Ammon's horn (tissue), 1 donor: ENCODE data around the gene KDM1A.

ENCODE experiments used
- DNase-seq: peaks from one replicate; pipeline ENCODE4 v3.0.0-alpha.2; 2016; ENCODE audit warnings: low spot score

KDM1A gene

DNA sequence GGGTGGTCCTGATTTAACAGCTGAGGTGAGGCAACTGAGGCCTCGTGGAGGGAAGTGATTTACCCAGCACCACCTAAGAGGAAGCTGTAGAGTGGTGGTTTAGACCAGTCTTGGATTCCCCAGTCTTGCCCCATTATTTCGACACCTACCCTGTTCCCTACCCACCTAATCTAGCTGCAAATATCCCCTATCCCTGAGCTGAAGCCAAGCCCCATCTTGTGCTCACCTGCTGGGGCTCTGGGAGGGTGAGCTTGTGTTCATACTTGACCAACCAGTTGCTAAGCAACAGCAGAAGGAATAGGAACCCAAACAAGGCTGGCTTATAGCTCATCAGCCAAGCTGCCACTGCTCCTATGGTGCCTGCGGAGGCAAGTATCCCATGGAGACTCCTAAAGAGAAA is 5.6 kb upstream of the KDM1A start:
- peak; percentile 16 for DNase-seq

- DNase-seq, result peak; percentile 14
Measured at GRCh38 chr1:23018661-23019093, 591 bp upstream of the KDM1A start.

DNA sequence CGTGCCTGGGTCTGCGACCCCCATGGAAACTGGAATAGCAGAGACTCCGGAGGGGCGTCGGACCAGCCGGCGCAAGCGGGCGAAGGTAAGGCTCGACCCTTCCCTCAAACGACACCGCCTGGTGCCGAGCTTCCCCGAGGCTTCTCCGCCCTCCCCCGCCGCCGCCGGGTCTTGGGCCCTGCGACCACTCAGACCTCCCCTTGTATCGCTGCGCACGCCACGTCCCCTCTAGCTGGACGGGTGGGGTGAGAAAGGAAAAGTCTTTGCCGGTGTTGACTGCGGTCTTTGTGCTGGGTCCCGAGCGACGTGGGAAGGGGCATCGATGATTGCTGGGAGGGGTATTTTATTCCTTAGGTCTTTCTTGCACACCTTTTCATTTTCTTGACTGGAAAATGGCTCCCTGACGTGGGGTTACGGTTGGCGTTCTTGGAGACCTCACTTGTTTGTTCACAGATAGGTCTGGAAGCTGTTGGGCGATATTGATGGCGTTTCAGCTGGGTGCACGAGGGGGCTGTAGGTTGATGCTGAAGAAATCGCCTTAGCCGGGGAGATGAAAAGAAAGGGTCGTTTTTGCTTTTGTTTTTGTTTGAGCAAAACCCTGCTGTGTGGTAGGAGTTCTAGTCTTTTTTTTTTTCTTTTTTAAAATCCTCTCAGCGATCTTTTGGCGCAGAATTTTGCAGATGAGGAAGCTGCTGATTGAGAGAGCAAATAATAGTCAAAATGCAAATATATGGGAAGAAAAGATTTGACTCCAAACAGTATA is 776 bp downstream of the KDM1A start:
- peak; percentile 24 for DNase-seq

GRCh38 chr1:23020706-23021405 is 1.6 kb downstream of the KDM1A start:
- no peak for DNase-seq

GRCh38 chr1:23021834-23022233 is 2.6 kb downstream of the KDM1A start:
- DNase-seq, result no peak

- DNase-seq, result no peak
Measured at GRCh38 chr1:23023174-23023845, 4.0 kb downstream of the KDM1A start.

GRCh38 chr1:23026568-23026967 is 7.3 kb downstream of the KDM1A start:
- no peak for DNase-seq

GRCh38 chr1:23027352-23027907 is 8.2 kb downstream of the KDM1A start:
- no peak for DNase-seq

- no peak for DNase-seq
Measured at GRCh38 chr1:23029337-23029736, 10.1 kb downstream of the KDM1A start.

- DNase-seq, result no peak
Measured at GRCh38 chr1:23035823-23036452, 16.7 kb downstream of the KDM1A start.

DNA sequence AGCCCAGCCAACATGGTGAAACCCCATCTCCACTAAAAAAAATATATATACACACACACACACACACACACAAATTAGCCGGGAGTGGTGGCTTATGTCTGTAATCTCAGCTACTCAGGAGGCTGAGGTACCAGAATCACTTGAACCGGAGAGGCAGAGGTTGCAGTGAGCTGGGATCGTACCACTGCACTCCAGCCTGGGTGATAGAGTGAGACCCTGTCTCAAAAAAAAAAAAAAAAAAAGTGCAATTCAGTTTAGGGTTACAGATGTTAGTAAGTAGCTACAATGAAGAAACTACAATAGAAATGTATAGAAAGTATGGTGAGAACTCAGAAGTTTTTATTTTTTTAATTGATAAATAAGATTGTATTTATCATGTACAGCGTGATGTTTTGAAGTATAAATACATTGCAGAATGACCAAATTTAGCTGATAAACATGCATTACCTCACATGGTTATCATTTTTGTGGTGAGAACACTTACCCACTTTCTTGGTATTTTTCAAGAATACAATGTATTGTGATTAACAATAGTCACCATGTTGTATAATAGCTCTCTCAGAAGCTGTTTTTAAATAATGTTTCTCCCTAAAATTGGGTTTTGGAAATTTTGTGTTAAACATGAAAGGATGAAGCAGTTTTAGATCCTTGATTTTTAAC is 17.9 kb downstream of the KDM1A start:
- DNase-seq, result no peak

GRCh38 chr1:23039308-23039826 is 20.1 kb downstream of the KDM1A start:
- DNase-seq, result no peak

- DNase-seq, result no peak
Measured at GRCh38 chr1:23040509-23040908, 21.2 kb downstream of the KDM1A start.

DNA sequence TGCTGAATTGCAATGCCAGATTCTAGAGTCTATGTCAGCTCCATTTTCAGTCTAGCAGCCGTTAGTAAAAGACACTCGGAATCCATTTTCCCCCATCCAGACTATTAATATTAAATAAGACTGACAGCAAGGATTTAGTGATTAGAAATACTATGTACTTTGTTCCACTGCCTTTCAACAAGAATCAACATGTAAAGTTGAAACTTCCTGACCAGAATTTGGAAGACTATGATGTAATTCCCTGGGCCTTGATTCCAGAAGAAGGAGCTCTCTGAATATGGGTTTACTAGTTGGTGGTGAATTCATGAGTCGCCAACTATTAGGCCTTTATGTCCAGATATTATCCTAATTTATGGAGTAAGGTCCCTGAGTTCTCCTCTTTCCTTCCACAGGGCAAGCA is 24.8 kb downstream of the KDM1A start:
- no peak for DNase-seq

DNA sequence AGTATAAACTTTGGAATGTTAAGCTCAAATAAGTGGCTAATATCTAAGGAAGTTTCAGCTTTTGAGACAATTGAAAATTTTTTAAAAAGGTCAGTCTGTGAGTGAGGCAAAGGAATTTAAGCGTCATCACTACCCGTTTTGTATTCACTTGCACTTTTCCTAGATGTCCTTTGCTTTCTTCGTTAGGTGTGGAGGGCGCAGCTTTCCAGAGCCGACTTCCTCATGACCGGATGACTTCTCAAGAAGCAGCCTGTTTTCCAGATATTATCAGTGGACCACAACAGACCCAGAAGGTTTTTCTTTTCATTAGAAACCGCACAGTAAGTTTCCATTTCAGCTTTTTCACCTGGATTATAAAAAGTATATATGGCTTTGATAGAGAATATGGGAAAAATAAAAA is 30.9 kb downstream of the KDM1A start:
- no peak for DNase-seq

DNA sequence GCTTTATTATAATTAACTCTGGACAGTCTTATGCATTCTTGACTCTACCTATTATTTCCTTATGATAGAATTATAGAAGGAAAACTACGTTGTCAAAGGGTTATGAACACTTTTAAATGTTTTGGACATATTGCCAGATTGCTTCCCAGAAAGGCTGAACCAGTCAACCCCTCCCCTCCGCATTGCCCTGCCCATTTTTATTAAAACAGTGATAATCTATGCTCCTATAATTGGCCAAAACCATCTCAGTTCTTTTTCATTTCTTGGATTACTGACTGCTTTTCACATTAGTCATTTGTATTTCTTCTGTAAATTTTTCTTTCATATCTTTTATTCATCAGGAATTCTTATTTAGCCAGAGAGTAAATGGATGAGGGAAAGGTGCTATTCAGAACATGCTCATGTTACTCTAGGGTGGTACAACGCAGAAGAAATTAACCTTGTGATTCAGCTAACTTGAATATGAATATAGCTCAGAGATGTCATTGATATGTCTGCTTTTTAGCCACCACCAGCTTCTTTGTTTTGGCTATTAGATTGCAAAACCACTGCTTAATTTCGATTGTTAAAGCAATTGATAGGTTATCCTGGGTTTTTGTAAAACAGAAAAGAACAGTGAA is 32.1 kb downstream of the KDM1A start:
- no peak for DNase-seq

DNA sequence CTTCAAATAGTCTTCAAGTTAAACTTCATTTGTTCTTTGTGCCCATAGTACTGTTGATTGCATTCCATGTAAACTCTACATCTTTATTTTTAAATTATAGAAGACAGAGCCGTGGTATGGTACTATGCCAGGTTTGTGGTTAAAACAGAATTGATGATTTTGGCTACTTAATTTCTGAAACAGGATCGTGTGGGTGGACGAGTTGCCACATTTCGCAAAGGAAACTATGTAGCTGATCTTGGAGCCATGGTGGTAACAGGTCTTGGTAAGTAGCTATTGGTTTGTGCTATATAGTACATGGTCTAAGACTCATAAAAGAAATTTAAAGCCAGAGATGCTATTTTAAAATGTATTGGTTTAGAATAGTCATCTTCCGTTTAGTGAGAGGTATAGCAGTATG is 38.0 kb downstream of the KDM1A start:
- no peak for DNase-seq

DNA sequence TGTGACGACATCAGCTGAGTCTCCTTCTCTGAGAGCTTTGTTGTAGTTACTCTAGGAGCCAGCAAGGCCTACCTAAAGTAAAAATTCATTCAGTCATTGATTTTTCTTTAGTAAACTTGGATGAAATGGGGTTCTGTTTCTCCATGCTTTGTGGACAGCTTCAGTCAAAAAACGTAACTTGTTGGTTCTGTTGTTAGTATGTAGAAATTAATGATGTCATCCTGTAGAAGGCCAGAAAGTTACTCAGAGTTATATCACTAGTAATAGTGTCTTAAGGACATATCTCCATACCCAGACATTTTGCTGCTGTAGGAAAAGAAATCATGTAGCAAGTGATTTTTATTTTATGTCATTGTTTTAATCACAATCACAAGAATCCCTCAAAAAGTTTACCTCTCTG is 43.0 kb downstream of the KDM1A start:
- DNase-seq, result no peak

DNA sequence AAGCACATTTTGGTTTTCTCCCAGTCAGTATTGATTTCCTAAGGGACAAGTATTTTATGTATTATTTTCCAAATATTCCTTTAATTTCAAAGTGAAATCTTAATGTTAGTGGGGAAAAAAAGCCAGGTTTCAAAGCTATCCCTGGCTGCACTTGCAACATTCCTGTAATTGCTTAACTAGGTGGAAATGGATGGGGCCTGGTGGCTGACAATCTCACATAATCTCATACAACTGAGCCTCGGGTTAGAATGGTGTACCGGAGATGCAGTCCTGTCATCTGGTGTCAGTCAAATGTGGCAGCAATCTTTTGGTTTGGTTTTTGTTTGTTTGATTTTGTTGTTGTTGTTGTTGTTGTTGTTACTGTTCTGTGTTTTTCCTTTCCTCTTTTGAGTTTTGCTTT is 46.1 kb downstream of the KDM1A start:
- DNase-seq, result no peak

- DNase-seq, result no peak
Measured at GRCh38 chr1:23066075-23066474, 46.8 kb downstream of the KDM1A start.

DNA sequence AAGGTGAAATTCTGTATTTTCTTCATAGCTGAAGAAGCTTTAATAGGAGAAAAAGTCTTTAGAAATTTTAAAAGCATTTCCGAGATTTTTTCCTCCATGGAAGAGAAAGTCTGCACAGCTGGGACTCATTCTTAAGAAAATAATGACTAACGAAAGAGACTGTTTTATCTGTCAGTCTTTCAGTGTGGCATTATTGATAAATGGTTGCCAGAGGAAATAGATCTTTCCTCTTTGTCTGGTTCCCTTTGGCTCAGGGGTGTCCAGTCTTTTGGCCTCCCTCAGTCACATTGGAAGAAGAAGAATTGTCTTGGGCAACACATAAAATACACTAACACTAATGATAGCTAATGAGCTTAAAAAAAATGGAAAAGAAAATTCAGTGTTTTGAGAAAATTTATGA is 49.9 kb downstream of the KDM1A start:
- no peak for DNase-seq
